NOMO-1 (cell line): ENCODE data around the gene CUX1.
"Not testable (repeated sequence)": the region's sequence is repeated elsewhere in the genome, so short reads cannot be mapped to it uniquely, and the experiment has no call there.

Experiments
- DNase-seq, 2 experiments: peaks; one replicate each; lab custom pipeline; 2025; ENCODE audit not compliant: unreplicated experiment in 2 of 2; lab: John Stamatoyannopoulos, UW

CUX1 gene

DNA sequence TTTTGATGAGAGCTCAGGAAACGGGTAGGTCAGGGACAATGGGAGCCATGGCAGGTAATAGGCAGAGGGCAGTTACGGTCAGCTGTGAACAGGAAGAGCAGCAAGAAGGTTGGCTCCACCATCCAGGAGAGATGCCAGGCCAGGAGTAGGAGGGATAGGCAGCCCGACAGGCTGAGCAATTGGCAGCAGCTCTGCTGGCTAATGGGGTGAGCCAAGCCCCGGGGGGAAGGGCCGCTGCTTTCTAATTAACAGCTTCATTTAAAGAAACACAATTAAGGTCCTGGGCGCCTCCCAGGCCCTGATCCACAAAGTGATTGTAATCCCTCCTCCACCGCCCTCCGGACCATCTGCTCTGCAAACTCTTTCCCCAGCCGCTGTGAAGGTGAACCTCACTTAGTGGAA, 493.0 kb downstream of the CUX1 start:
- no peak for DNase-seq

- DNase-seq, result no peak
Measured at GRCh38 chr7:102312317-102312716, 494.9 kb downstream of the CUX1 start.

DNA sequence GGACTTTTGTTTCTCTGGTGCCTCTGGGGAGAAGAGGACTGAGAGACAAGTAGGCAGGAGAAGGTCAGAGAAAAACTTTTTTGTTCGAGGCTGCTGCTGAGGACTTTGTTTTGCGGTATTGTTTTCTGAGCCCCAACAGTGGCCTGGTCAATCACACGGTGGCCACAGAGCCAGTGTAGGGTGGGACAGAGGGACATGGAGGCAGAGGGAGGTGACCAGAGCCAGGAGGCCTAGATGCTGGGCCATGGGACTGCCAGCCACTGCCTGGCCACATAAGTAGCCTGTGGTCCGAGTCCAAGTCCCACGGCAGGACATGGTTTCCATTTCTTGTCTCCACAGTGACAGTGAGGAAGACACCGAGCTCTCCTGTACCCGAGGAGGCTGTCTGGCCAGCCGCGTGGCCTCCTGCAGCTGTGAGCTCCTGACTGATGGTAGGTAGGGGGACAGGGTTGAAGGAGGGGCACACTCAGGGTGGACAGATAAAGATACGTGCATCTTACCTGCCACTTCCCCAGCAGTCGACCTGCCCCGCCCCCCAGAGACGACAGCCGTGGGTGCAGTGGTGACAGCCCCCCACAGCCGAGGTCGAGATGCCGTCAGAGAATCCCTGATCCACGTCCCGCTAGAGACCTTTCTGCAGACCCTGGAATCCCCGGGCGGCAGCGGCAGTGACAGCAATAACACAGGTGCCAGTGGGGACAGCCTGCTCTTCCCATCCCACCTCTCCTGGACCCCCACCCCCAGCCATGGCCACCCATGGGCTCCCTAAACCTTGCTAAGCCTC, 496.8 kb downstream of the CUX1 start:
- no peak for DNase-seq

- no peak for DNase-seq
Measured at GRCh38 chr7:102317231-102318059, 500.0 kb downstream of the CUX1 start.

DNA sequence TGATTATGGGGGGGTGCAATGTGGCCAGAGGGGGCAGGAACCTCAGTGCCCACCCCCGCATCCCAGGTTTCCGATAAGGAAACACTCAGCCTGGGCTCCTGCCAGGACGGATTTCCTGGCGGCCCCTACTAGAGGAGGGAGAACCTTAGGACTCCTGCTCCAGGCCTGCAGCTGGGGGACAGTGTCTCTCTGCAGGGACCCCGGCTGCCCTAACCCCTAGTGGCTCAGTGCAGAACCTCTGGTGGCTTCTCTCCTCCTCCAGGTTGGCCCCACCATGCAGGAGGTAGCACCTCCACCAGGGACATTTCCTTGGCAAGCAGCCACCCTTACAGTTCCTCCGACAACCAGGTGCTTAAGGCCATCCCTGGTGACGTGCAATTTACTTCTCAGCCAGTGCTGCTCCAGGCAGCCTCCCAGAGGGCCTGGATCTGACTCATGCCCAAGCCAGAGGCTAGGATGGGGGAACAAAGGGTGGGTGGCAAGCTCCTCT, 501.1 kb downstream of the CUX1 start:
- DNase-seq, result no peak

GRCh38 chr7:102319671-102320070, 502.2 kb downstream of the CUX1 start:
- DNase-seq, result no peak

- DNase-seq, result no peak
Measured at GRCh38 chr7:102320181-102320580, 502.8 kb downstream of the CUX1 start.

DNA sequence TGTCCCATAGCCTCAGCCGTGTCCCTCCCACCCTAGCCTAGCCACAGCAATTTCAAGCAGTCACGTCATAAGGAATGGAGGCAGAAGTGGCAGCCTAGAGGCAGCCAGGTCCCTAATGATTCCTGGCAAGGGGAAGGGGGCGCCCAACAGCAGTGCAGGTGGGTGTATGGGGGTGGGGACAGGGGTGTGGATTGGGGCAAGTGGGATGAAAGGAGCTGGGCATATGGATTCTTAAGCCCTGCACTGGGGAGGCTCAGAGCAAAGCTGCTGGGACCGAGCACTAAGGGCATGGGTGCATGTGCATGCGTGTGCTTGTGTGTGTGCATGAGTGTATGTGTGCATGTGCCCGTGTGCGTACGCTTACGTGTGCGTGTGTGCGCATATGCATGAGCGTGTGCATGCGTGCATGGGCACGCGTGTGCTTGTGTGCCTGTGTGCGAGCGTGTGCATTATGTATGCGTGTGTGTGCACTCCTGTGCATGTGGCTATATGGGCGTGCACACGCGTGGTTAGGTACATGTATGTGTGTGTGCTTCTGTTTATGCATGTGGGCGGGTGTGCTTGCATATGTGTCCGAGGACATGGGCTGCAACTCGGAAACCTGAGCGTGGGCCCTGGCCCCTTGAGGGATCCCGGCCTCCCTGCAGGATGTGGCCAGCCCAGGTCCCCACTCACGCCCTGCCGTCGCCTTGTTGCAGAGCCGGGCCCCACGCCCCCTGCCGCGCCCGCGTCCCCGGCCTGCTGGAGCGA, 503.4 kb downstream of the CUX1 start:
- no peak for DNase-seq

- DNase-seq, result no peak
Measured at GRCh38 chr7:102321351-102322201, 504.1 kb downstream of the CUX1 start.

DNA sequence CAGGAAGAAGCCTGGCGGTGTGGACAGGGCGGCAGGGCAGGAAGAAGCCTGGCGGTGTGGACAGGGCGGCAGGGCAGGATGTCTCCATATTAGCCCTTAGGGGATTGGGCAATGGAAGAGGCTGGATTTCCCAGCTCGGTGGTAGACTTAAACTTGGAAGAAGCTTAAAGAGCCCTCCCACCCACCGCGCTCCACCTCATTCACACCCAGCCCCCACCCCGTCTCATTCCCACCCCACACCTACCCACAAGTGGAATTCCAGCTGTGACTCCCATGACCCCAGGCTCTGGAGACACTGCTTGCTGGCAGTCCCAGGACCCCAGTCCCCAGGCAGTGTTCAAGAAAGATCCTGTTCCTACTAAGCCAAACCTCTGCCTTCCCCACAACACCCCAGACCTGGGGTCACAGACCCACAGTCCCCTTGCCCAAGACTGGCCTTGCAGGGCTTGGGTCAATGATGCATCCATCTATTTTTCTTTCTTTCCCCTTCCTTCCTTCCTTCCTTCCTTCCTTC, 504.8 kb downstream of the CUX1 start:
- DNase-seq, result no peak

DNA sequence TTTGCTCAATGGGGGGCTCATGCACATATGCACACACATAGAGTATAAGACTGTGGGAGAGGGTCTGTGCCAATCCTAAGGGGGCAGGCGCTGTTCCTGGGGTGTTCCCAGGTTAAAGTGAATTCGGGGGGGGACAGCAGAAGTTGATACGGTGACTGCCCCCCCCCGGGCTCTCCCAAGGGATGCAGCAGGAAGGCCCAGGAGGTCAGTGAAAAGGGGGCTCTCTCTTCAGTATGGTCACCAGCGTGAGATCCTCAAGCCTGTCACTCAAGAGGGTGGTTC, 506.4 kb downstream of the CUX1 start:
- no peak for DNase-seq

DNA sequence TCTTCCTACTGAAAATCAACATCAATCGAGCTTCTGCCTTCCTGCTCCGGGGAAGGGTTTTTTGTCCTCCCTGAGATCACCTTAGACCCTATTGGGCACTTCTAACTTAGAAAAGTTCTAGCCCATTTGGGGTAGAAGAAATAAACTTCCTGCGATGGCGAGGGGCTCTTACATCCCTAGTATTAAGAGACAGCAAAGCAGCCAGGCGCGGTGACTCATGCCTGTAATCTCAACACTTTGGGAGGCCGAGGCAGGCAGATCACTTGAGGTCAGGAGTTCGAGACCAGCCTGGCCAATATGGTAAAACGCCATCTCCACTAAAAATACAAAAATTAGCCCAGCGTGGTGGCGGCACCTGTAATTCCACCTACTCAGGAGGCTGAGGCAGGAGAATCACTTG, 507.7 kb downstream of the CUX1 start:
- not testable (repeated sequence) for DNase-seq

- no peak for DNase-seq
Measured at GRCh38 chr7:102326157-102326889, 508.9 kb downstream of the CUX1 start.

- DNase-seq, result not testable (repeated sequence)
Measured at GRCh38 chr7:102327183-102327582, 509.8 kb downstream of the CUX1 start.

DNA sequence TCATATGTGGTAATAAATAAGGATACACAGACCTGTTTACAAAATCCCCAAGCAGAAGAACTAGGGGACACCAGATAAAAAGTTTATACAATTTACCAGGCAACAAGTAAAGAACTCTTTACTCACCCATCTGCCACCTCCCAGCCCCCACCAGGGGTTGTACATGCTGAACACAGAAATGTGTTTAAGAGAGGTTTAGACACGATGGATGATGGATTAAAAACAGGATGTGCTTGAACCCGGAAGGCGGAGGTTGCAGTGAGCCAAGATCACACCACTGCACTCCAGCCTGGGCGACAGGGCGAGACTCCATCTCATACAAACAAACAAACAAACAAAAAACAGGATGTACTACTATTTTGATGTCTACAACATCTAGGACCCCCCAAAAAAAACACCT, 511.4 kb downstream of the CUX1 start:
- DNase-seq, result not testable (repeated sequence)

DNA sequence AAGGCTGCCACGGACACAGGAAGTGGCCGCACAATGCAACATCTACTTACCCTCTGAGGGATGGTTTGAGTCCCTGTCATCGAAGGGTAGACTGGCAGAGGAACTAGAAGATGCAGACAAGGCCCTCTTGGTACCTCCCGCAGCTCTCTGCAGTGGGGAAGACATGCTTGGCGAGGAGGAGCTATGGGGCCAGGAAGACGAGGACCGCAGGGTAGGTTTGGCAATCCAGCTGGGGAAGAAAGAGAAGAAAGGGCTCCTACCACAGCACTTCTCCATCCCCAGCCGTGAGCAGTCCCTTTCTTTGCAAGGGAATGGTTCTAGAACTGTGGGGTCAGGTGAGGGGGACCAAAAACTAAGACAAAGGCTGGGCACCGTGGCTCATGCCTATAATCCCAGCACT, 511.9 kb downstream of the CUX1 start:
- DNase-seq, result not testable (repeated sequence)

GRCh38 chr7:102330666-102331460, 513.4 kb downstream of the CUX1 start:
- not testable (repeated sequence) for DNase-seq
